ENCODE data around the gene DHX30.

DHX30 gene

DNA sequence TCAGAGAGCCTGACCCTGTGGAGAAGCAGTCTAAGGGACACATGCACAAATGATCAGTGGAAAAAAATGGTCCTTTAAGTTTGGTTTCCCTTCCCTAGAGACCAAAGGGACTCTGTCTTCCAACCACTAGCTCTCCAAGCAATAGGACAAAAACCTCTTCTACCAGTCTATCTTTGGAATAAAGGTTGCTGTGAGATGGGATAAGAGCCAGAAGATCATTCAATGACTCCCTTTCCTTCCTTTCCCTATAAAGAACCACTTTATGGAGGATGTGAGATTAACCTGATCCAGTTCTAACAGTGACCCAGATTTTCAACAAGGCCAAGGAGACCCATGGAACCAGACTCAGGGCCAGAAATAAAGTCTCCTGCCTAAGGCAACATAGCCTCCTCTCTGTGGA is 74.8 kb downstream of the DHX30 start:
- no peak for TF ChIP-seq CTCF (IDR thresholded peaks at IDR 0.05; ENCODE audit: low read length)
- TF ChIP-seq EZH2 (IDR thresholded peaks at IDR 0.05; ENCODE audit: borderline replicate concordance, low read length), result no peak
- Histone ChIP-seq H4K20me1 (ENCODE audit: insufficient read depth, low read length) (no peaks in the 10 kb centered on the region), H3K4me3 (ENCODE audit: low read depth, low read length, poor library complexity, severe bottlenecking) (no peak overlapping the region), H3K9me3 (ENCODE audit: low read length) (no peaks in the 10 kb centered on the region), H3K79me2 (ENCODE audit: insufficient read depth, low read length) (no peaks in the 10 kb centered on the region), H3K9ac (ENCODE audit: low read length) (no peak overlapping the region), H2AFZ (ENCODE audit: low read length) (no peak overlapping the region), H3K36me3 (ENCODE audit: insufficient read depth, low read length) (peaks cover 18% of the 10 kb centered on the region; the same call in 1 of the 2 replicates), H3F3A (ENCODE audit: insufficient read depth, low read length) (no peaks in the 10 kb centered on the region), H3K27ac (ENCODE audit: low read depth, low read length, poor library complexity, severe bottlenecking) (no peak overlapping the region), H3K4me1 (ENCODE audit: insufficient read depth, low read length, severe bottlenecking) (no peaks in the 10 kb centered on the region), H3K27me3 (ENCODE audit: insufficient read depth, low read length) (no peaks in the 10 kb centered on the region), H3K9me2 (ENCODE audit: low read depth, low read length) (no peaks in the 10 kb centered on the region), H3K4me2 (ENCODE audit: low read length) (no peak overlapping the region)

DNA sequence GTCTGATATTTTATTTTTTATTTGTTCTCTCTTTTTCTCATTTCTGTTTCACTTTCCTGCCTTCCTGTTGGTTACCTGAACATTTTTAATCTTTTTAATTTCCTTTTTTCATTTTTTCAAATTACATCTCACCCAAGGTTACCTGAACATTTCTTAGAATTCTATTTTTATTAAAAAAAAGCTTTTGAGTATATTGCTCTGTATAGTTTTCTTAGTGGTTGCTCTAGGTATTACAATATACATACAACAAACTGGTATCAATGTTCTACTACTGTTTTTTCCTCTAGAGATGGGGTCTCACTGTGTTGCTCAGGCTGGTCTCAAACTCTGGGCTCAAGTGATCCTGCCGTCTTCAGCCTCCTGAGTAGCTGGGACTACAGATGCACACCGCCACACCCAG is 79.4 kb downstream of the DHX30 start:
- no peaks in the 10 kb centered on the region for H3K9me2 ChIP-seq (ENCODE audit: low read depth, low read length)
- H4K20me1 ChIP-seq (ENCODE audit: insufficient read depth, low read length), result no peaks in the 10 kb centered on the region
- no peak overlapping the region for H3K27ac ChIP-seq (ENCODE audit: low read depth, low read length, poor library complexity, severe bottlenecking)
- TF ChIP-seq EZH2 (IDR thresholded peaks at IDR 0.05; ENCODE audit: borderline replicate concordance, low read length), result no peak
- no peak for TF ChIP-seq CTCF (IDR thresholded peaks at IDR 0.05; ENCODE audit: low read length)
- no peak overlapping the region for H3K4me2 ChIP-seq (ENCODE audit: low read length)
- no peak overlapping the region for H2AFZ ChIP-seq (ENCODE audit: low read length)
- H3K9me3 ChIP-seq (ENCODE audit: low read length), result no peaks in the 10 kb centered on the region
- no peaks in the 10 kb centered on the region for H3K79me2 ChIP-seq (ENCODE audit: insufficient read depth, low read length)
- H3K4me1 ChIP-seq (ENCODE audit: insufficient read depth, low read length, severe bottlenecking), result peaks cover 3% of the 10 kb centered on the region
- peaks cover 12% of the 10 kb centered on the region; the same call in 1 of the 2 replicates for H3K36me3 ChIP-seq (ENCODE audit: insufficient read depth, low read length)
- H3K27me3 ChIP-seq (ENCODE audit: insufficient read depth, low read length), result no peaks in the 10 kb centered on the region
- no peak overlapping the region for H3K4me3 ChIP-seq (ENCODE audit: low read depth, low read length, poor library complexity, severe bottlenecking)
- no peak overlapping the region for H3K9ac ChIP-seq (ENCODE audit: low read length)
- H3F3A ChIP-seq (ENCODE audit: insufficient read depth, low read length), result no peaks in the 10 kb centered on the region

DNA sequence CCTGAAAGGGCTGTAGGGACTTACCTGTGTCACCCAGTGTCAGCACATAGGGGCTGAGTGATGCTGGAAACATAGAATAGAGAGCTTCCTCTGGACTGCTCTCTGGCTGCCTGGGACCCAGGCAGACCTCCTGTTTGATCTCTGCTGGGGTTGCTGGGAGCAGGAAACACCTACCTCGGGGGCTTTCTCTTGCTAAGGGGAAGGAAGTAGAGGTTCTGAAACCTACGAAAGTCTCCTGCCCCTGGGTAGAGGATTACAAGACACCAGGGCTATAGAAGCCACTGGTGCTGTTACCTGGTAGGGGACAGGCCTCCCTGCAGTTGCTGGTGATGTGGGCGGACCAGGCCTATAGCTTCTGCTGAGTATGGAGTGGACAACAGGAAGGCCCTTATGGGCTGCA is 81.7 kb downstream of the DHX30 start:
- Histone ChIP-seq H3K27me3 (ENCODE audit: insufficient read depth, low read length) (no peaks in the 10 kb centered on the region), H3K4me1 (ENCODE audit: insufficient read depth, low read length, severe bottlenecking) (peaks cover 3% of the 10 kb centered on the region), H3K79me2 (ENCODE audit: insufficient read depth, low read length) (no peaks in the 10 kb centered on the region), H3K9me3 (ENCODE audit: low read length) (no peaks in the 10 kb centered on the region), H3K27ac (ENCODE audit: low read depth, low read length, poor library complexity, severe bottlenecking) (no peak overlapping the region), H2AFZ (ENCODE audit: low read length) (no peak overlapping the region), H3K36me3 (ENCODE audit: insufficient read depth, low read length) (peaks cover 14% of the 10 kb centered on the region; the same call in 1 of the 2 replicates), H3K9ac (ENCODE audit: low read length) (no peak overlapping the region), H3K9me2 (ENCODE audit: low read depth, low read length) (no peaks in the 10 kb centered on the region), H3F3A (ENCODE audit: insufficient read depth, low read length) (no peaks in the 10 kb centered on the region), H3K4me2 (ENCODE audit: low read length) (no peak overlapping the region), H4K20me1 (ENCODE audit: insufficient read depth, low read length) (no peaks in the 10 kb centered on the region), H3K4me3 (ENCODE audit: low read depth, low read length, poor library complexity, severe bottlenecking) (no peak overlapping the region)
- TF ChIP-seq EZH2 (IDR thresholded peaks at IDR 0.05; ENCODE audit: borderline replicate concordance, low read length) (no peak), CTCF (IDR thresholded peaks at IDR 0.05; ENCODE audit: low read length) (no peak)
